ENCODE data around the gene PHLDA3.
A peak's percentile ranks its signal among the peaks of the same experiment; 100 is the strongest.

The PHLDA3 gene

DNA sequence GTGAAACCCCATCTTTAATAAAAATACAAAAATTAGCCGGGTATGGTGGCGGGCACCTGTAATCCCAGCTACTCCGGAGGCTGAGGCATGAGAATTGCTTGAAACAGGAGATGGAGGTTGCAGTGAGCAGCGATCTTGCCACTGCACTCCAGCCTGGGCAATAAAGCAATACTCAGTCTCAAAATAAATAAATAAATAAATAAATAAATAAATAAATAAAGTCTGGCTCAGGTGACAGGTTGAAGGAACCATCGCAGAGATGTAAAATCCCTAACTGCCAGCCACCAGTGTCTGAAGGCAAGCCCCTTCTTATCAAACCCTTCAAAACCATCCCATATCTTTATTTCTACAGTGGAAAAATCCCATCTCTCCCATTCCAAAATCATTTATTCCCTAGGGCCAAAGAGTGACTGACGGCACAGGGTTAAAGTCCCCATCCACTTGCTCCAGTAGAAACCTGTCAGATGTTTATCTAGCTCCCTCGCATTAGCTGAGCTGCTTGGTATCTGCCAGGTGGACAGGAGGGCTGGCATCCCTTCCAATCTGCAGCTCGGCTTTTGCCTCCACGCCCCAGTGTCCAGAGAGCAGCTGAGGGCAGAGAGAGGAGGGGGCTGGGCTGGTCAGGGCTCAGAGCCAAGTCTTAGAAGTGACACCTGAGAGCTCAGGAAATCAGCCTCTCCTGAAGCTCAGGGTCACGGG is 33.0 kb upstream of the PHLDA3 start:
- Histone ChIP-seq H3K9me3 (ENCODE audit: insufficient read depth, low read depth, low read length) (no peaks in the 10 kb centered on the region), H3K9ac (ENCODE audit: low read depth, low read length, poor library complexity, severe bottlenecking) (peak overlapping the region; percentile 35), H2AFZ (ENCODE audit: low read length) (no peak overlapping the region), H4K20me1 (ENCODE audit: insufficient read depth, low read length, poor library complexity, severe bottlenecking) (peaks cover 5% of the 10 kb centered on the region), H3K4me3 (ENCODE audit: low read length, poor library complexity, severe bottlenecking) (no peak overlapping the region), H3K79me2 (ENCODE audit: insufficient read depth, low read length) (peaks cover 77% of the 10 kb centered on the region), H3K36me3 (ENCODE audit: insufficient read depth, low read length) (no peaks in the 10 kb centered on the region), H3K4me2 (ENCODE audit: low read depth, low read length, poor library complexity, severe bottlenecking) (peak overlapping the region; percentile 56), H3K4me1 (ENCODE audit: insufficient read depth, low read length, poor library complexity, severe bottlenecking) (peaks cover 44% of the 10 kb centered on the region), H3K27me3 (ENCODE audit: insufficient read depth, low read length, poor library complexity, severe bottlenecking) (no peaks in the 10 kb centered on the region), H3K9me2 (replicated peaks; ENCODE audit: low read depth, low read length) (no peaks in the 10 kb centered on the region), H3F3A (ENCODE audit: low read depth) (no peaks in the 10 kb centered on the region)
- TF ChIP-seq, protein P1, sequence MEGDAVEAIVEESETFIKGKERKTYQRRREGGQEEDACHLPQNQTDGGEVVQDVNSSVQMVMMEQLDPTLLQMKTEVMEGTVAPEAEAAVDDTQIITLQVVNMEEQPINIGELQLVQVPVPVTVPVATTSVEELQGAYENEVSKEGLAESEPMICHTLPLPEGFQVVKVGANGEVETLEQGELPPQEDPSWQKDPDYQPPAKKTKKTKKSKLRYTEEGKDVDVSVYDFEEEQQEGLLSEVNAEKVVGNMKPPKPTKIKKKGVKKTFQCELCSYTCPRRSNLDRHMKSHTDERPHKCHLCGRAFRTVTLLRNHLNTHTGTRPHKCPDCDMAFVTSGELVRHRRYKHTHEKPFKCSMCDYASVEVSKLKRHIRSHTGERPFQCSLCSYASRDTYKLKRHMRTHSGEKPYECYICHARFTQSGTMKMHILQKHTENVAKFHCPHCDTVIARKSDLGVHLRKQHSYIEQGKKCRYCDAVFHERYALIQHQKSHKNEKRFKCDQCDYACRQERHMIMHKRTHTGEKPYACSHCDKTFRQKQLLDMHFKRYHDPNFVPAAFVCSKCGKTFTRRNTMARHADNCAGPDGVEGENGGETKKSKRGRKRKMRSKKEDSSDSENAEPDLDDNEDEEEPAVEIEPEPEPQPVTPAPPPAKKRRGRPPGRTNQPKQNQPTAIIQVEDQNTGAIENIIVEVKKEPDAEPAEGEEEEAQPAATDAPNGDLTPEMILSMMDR (conservative IDR thresholded peaks at IDR 0.05; ENCODE audit: low read length) = no peak

DNA sequence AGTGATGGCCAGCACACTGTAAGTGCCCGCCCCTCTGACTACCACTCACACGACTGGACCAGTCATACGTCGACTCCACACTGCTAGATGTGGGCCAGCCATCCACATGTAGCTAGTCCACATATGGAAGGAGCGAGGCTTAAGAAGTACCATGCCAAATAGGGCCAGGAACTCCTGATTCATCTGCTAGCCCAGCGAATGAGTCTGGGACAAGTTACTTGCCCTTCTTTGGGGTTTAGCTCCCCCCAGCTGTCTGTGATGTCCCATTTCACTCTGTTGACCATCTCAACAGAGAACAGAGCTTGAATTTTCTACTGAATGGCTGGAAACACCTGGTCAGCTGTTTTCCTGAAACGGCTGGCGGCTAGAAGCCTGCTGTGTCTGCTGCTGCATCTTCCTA is 32.2 kb upstream of the PHLDA3 start:
- no peaks in the 10 kb centered on the region for H3F3A ChIP-seq (ENCODE audit: low read depth)

DNA sequence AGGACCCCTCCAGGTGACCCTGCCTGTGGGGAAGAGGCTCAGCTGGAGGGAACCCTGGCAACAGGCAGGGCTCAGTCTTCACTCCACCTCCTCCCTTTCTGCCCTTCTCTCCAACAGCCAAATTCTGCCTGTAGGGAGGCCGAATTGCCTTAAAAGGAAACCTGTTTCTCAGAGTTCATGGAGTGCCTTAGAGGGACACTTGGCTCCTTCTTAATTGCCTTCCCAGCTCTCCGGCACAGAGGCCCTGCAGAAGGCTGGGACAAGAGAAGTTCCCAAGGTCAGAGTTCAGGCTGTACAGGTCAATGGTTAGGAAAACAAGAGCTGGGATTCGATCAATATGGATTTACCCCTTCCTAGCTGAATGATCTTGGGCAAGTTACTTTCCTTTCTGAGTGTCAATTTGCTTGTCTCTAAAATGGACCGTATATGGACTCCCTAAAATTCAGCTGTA is 31.7 kb upstream of the PHLDA3 start:
- no peaks in the 10 kb centered on the region for H3K27me3 ChIP-seq (ENCODE audit: insufficient read depth, low read length, poor library complexity, severe bottlenecking)
- peaks cover 38% of the 10 kb centered on the region for H3K4me1 ChIP-seq (ENCODE audit: insufficient read depth, low read length, poor library complexity, severe bottlenecking)
- no peaks in the 10 kb centered on the region for H3K9me3 ChIP-seq (ENCODE audit: insufficient read depth, low read depth, low read length)
- H3K79me2 ChIP-seq (ENCODE audit: insufficient read depth, low read length) = peaks cover 66% of the 10 kb centered on the region
- H2AFZ ChIP-seq (ENCODE audit: low read length) = no peak overlapping the region
- peak overlapping the region; percentile 18 for H3K9ac ChIP-seq (ENCODE audit: low read depth, low read length, poor library complexity, severe bottlenecking)
- no peaks in the 10 kb centered on the region for H3F3A ChIP-seq (ENCODE audit: low read depth)
- no peaks in the 10 kb centered on the region for H3K9me2 ChIP-seq (replicated peaks; ENCODE audit: low read depth, low read length)
- TF ChIP-seq EZH2phosphoT487 (IDR thresholded peaks at IDR 0.05; ENCODE audit: borderline replicate concordance) = no peak
- TF ChIP-seq, protein P1 (conservative IDR thresholded peaks at IDR 0.05; ENCODE audit: low read length) = no peak
- peaks cover under 1% of the 10 kb centered on the region; the same call in 1 of the 2 replicates for H3K36me3 ChIP-seq (ENCODE audit: insufficient read depth, low read length)
- no peak overlapping the region for H3K4me3 ChIP-seq (ENCODE audit: low read length, poor library complexity, severe bottlenecking)
- peaks cover under 1% of the 10 kb centered on the region for H4K20me1 ChIP-seq (ENCODE audit: insufficient read depth, low read length, poor library complexity, severe bottlenecking)
- H3K4me2 ChIP-seq (ENCODE audit: low read depth, low read length, poor library complexity, severe bottlenecking) = peak overlapping the region; percentile 30

More for the DNA sequence above, 32.2 kb upstream of the PHLDA3 start:
- H2AFZ ChIP-seq (ENCODE audit: low read length) = no peak overlapping the region
- H3K4me2 ChIP-seq (ENCODE audit: low read depth, low read length, poor library complexity, severe bottlenecking) = peak overlapping the region; percentile 30
- H3K9me2 ChIP-seq (replicated peaks; ENCODE audit: low read depth, low read length) = no peaks in the 10 kb centered on the region
- TF ChIP-seq EZH2phosphoT487 (IDR thresholded peaks at IDR 0.05; ENCODE audit: borderline replicate concordance) = no peak
- TF ChIP-seq, protein P1 (conservative IDR thresholded peaks at IDR 0.05; ENCODE audit: low read length) = no peak
- H4K20me1 ChIP-seq (ENCODE audit: insufficient read depth, low read length, poor library complexity, severe bottlenecking) = peaks cover 5% of the 10 kb centered on the region
- no peaks in the 10 kb centered on the region; the same call in 1 of the 2 replicates for H3K36me3 ChIP-seq (ENCODE audit: insufficient read depth, low read length)
- H3K4me3 ChIP-seq (ENCODE audit: low read length, poor library complexity, severe bottlenecking) = no peak overlapping the region
- H3K9me3 ChIP-seq (ENCODE audit: insufficient read depth, low read depth, low read length) = no peaks in the 10 kb centered on the region
- H3K4me1 ChIP-seq (ENCODE audit: insufficient read depth, low read length, poor library complexity, severe bottlenecking) = peaks cover 42% of the 10 kb centered on the region
- H3K79me2 ChIP-seq (ENCODE audit: insufficient read depth, low read length) = peaks cover 70% of the 10 kb centered on the region
- H3K9ac ChIP-seq (ENCODE audit: low read depth, low read length, poor library complexity, severe bottlenecking) = peak overlapping the region; percentile 18
- H3K27me3 ChIP-seq (ENCODE audit: insufficient read depth, low read length, poor library complexity, severe bottlenecking) = no peaks in the 10 kb centered on the region
